Stimulated activated CD8-positive, alpha-beta memory T cell treated with anti-CD3 and anti-CD28 coated beads, Interleukin-4, amount 100 ng/mL, for 24 hours (primary cell): ENCODE measurements around the gene HK1.
A peak's percentile ranks its signal among the peaks of the same experiment; 100 is the strongest.
"Not testable (repeated sequence)": the region's sequence is repeated elsewhere in the genome, so short reads cannot be mapped to it uniquely, and the experiment has no call there.

Experiments used
- DNase-seq: peaks from one replicate; pipeline ENCODE4 v3.0.0-alpha.2; 2020; ENCODE audit warnings: low read depth

Gene HK1

DNA sequence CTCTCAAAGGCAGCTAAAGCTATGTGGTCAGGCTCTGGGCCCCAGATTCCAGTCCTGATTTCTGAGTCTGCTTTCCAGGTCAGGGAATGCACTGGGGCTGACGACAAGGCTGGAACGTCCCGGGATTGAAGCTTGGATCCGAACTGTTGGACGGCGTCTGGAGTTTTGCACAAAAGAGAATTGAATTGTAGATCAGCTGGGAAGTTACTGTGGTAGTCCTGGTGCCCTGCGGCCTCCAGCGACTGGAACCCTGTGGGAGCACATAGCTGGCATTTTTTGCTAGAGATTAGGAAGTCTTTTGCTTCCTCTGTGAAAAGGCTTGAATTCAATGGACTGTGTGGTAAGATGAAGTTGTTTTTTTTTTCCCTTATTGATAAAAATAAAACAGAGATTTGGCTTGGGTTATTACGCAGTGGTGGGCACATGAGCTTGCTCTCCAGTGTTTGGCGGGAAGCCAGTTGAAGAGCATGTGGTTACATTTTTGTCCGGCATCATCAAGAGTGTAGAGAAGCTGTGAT lies at the start of gene HK1:
Gene HK1, plus strand, starts transcription at position 51 of the 518 bp plus-strand sequence.
- no peak for DNase-seq

DNA sequence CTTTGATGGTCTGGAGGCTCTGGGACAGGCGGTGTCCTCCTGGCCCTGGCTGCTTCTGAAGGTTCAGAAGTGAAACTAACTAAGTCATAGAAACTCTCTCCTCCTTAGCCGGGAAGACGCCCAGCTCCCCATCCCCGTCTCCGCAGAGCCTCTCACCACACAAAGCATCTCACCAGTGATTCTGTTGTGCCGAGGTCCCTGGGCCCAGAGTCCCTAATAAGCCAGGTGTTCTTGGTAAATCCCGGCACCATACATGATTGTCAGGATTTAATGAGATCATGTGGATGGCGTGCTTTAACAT lies 48.7 kb upstream of the HK1 start:
- no peak for DNase-seq

DNA sequence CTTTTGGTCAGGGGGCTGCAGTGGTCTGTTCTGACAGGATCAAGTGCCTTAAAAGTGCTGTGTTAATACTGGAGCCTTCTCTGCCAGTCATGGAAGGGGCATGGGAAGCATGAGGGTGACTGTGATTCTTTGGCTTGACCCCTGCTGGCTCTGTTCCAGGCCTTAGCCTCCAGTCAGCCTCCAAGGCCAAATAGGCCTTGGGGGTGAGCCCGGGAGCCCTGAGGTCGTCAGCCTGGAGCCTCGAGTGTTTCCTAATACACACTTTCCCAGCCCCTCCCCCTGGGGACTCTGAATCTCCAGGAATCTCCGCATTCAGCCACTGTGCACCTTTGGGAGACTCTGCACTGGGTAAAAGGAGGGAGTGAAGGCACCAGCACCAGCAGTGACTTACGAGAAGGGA lies 48.2 kb upstream of the HK1 start:
- DNase-seq, result no peak

DNA sequence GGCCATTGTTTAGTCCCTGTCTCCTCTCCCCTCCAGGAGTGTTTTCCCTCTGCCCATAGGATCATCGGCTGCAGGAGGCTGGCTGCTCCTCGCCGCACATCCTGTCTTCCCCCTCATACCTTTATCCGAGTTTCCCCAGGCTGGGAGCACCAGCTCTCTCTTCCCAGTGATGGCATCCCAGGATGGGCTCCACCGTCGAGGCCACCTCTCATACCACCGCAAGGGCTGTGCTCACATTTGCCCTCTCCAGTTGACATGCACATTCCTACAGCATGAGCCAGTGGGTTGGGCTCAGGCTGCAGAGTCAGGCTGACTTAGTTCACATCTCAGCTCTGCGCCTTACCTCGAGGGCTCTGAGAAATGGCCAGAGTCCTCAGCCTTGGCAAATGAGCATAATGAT lies 46.0 kb upstream of the HK1 start:
- DNase-seq, result no peak

DNA sequence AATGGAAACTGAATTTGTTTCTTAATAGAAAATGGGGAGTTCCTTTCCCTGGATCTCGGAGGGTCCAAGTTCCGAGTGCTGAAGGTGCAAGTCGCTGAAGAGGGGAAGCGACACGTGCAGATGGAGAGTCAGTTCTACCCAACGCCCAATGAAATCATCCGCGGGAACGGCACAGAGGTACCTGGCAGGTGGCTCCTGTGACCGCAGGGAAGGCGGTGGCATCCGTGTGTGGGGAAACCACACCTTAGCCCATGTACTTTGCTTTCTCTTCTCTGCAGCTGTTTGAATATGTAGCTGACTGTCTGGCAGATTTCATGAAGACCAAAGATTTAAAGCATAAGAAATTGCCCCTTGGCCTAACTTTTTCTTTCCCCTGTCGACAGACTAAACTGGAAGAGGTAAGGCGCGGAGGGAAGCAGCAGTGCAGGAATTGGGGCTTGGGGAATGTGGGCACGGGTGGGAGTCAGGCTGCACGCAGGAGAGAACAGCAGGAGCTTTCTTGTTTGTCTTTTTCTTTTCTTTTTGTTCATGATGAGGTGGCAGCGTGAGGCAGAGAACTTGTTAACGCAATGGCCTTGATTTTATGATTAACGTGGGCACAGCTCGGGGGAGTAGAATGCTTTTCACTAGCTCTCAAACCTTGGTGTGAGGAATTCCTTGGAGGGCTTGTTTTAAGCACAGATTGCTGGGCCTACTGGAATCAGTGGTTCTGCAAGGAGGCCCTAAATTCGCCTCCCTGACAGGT lies 45.4 kb upstream of the HK1 start:
- DNase-seq, result no peak

DNA sequence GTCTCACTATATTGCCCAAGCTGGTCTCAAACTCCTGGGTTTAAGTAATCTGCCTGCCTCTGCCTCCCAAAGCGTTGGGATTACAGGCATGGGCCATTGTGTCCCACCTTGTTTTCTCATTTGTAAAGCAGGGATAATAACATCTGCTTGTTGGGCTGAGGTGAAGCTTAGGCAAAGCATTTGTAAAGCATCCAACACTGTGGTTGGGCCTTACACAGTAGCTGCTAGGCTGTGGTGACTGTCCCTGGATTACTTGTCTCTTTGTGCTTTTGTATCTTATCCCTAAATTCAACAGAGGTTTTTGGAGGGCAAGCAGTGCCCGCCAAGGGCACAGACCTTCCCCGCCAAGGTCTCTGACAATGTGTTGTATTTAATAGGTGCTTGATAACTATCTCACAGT lies 43.8 kb upstream of the HK1 start:
- no peak for DNase-seq

DNA sequence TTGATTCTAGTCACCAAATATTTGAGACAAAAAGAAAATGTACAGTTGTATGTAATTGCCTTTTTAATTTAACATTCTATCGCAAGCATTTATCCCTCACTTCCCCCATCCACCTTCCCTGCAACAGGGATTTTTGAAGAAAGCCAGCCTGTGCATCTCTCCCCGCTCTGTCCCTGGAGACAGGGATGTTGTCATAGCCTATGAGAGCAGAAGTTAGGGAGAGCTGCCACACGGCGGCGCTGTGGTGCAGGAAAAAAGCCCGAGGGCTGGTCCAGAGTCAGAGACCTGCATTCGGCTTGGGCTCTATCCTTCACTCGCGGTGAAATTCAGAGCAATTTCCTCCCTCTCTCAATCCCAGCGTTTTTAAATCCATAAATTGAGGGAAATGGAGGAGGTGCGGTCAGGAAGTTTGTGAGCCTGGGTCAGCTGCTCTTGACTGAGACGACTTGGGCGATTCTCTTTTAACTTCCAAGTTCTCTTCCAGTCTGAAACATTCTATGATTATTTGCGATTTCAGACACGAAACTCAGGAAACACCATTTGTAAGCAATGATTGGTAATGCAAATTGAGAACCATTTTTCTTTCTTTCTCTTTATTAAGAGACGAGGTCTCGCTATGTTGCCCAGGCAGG lies 40.7 kb upstream of the HK1 start:
- peak; percentile 80 for DNase-seq

DNA sequence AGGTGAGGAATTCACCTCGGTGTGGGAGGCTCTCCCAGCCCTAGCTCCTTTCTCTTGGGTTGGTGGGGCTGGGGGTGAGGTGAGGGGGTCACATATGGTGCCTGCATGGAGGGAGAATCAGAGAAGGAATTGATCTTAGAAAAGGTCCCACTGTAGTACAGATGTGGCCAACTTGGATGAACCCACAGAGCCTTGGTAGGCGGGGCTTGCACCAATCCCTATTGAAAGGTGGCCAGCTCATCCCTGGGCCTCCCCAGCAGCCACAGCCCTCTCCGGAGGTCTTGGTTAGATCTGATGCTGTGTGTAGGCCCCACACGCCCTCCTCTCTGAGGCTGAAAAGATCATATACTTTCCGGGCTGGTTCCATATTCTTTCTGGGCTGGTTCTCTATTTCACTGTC lies 39.2 kb upstream of the HK1 start:
- DNase-seq, result no peak

DNA sequence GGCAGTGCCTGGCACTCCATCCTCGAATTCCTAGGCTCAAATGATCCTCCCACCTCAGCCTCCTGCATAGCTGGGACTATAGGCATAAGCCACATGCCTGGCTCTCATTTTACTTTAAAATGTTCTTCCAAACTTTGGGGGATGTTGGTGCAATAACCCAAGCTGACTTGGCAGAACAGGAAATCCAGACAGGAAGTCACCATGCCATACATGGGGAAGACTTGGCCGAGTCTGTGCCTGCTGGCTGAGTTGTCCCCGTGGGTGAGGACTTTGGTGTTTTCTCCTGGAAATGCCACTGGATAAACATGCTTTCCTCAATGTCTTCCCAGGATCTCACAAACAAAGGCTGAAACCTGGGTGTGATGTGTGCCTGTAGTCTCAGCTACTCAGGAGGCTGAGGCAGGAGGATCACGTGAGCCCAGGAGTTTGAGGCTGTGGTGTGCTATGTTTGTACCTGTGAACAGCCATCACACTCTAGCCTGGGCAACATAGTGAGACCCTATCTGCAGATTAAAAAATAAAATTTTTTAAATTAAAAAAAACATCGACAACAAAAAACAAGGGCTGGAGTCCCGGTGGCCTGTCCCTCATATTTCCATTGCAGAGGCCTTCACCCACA lies 38.4 kb upstream of the HK1 start:
- DNase-seq, result no peak

DNA sequence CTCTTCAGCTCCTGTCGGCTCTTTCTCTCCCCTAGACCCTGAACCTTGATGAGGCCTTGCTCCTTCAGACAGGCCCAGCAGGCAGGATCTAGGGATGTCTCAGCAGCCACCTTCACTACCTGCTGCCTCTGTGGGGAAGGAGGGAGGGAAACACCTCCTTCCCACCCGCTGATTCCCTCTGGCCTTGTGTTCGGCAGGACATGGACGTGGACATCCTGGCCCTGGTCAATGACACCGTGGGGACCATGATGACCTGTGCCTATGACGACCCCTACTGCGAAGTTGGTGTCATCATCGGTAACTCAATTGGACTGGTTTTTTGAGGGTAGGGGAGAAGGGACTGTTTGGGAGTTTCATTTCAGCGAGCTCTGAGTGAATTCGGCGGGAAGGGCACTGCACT lies 37.8 kb upstream of the HK1 start:
- DNase-seq, result no peak

DNA sequence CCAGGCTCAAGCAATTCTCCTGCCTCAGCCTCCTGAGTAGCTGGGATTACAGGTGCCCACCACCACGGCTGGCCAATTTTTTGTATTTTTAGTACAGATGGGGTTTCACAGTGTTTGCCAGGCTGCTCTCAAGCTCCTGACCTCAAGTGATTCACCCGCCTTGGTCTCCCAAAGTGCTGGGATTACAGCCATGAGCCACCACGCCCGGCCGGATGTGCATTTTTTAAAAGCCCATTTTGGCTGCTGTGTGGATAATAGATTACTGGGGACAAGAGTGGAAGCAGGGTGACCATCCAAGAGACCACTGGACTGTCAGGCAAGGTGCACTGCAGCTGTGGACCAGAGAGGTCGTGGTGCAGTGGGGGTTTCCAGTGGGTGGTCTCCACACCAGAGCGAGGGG lies 36.7 kb upstream of the HK1 start:
- no peak for DNase-seq

DNA sequence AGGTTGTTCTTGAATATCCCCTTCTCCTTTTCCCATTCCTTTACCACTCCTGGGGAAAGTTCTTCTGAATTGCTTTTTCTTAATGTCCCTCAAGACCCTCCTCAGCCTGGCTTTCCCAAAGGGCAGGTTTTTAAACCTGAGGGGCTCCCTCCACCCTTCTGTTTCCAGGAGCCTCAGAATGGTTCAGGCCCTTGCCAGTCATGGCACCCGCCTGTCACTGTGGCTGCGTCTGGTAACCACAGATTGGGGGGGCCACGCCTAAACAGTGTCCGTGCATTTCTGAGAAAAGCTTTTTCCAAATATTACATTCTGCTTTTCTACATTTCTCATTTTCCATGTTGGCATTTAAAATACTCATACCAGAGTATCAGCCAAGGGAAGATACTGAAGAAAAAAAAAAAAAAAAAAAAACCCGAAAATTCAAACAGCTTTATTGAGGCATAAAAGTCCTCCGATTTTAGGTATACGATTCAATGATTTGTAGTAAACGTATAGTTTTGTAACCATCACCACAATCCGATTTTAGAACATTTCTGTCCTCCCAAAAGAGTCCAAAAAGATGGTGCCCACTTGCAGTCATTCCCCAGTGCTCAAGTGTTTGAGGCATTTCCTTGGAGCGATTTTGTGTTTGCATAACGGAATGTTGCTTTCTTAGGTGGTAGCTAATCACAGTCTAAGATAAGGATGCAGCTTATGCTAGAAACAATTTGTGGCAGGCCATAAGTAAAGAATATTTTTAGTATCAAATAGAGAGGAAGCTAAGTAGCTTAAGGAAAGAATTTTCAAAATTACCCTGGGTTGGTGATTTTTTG lies 36.0 kb upstream of the HK1 start:
- no peak for DNase-seq

DNA sequence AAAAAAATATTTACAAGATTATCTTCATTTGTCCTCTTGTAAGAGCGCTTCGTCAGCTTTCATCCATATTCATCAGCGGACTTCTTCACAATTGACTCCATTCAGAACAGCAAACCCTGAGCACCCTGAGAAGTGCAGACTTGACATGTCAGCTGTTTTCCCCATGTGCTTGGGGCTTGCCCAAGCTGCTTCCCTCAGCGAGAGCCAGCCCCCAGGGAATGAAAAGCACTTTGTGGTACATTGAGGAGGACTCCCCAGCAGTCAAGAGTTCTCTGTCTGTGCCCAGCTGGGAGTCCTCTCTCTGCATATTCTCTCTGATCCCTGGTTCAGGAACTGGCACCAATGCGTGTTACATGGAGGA lies 35.5 kb upstream of the HK1 start:
- DNase-seq, result no peak

DNA sequence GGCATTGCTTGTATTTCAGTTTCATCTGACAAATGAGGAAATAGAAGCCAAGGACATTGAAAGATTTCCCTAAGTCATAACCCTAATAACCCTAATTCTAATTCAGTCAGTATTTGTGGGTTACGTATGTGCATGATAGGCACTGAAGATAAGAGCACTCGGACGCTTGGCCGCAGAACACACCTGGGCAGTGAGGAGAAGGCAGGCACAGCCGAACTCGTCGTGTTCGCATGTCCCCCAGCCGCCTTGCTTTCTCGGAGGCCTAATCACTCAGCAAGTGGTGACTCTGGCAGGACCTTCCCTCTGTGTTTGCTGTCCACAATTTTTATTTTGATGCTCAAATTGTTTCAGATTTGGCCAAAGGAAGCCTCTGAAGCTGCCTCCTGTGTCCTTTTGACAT lies 34.5 kb upstream of the HK1 start:
- DNase-seq, result no peak

DNA sequence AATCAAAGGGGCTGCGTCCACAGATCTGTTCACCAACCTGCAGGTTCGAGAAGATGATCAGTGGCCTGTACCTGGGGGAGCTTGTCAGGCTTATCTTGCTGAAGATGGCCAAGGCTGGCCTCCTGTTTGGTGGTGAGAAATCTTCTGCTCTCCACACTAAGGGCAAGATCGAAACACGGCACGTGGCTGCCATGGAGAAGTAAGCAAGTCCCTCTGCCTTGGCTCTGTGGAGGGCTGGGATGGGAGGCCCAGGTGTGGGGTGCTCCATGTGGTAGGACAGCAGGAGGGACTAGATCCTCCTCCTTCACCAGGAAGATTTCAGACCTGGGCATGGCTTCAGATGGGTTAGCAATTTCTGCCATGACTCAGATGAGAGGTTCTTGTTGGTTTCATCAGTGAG lies 32.3 kb upstream of the HK1 start:
- no peak for DNase-seq

DNA sequence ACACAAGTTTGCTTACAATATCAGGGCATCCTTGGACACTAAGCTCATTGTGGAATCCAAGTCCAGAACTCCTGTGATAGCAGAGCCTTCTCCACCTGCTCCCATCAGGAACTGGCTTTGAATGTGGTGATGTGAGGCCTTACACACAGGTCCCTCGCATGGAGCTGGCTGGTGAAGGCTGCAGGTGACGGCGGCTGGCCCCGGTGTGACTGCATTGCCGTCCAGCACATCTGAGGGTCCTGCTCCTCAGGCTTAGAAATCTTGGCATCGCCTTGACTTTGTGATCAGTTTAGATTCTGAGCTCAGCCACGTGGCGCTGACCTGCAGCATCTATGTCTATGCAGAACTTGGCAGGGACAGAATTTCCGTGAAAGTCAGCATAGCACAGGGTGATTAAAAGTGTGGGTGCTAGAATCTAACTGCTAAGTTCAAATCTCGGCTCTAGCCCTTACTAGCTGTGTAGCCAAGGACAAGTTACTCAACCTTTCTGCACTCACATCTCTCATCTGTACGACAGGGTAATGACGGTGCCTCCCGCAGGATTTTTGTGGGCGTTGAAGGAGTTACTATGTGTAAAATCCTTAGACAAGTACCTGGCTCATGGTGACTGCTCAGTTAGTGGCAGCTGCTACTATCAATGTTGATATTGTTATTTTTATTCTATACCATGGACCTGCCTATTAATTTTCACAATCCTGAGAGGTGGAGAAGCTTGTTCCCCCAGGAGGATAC lies 31.5 kb upstream of the HK1 start:
- no peak for DNase-seq

DNA sequence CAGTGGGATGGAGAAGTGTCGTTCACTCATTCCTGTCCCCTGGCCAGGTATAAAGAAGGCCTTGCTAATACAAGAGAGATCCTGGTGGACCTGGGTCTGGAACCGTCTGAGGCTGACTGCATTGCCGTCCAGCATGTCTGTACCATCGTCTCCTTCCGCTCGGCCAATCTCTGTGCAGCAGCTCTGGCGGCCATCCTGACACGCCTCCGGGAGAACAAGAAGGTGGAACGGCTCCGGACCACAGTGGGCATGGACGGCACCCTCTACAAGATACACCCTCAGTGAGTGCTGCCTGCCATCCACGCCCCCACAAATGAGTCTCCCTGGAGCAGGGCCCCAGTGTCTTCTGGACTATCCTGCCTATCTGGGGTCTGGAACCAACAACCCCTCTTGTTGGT lies 31.0 kb upstream of the HK1 start:
- no peak for DNase-seq

DNA sequence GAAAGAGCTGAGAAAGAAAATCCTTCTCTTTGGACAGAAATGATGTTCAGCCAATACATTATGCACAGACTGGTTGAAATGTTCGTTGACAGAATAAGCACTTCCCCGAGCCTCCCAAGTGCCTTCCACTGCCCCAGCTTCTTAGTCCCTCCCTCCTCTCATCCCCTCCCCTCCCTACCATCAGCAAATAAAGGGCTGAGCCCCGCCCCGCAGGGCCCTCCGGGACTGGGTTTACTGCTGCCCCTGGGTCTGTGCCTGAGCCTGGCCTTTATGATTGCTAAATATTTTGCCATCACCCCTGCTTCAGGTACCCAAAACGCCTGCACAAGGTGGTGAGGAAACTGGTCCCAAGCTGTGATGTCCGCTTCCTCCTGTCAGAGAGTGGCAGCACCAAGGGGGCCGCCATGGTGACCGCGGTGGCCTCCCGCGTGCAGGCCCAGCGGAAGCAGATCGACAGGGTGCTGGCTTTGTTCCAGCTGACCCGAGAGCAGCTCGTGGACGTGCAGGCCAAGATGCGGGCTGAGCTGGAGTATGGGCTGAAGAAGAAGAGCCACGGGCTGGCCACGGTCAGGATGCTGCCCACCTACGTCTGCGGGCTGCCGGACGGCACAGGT lies 30.1 kb upstream of the HK1 start:
- DNase-seq, result no peak

DNA sequence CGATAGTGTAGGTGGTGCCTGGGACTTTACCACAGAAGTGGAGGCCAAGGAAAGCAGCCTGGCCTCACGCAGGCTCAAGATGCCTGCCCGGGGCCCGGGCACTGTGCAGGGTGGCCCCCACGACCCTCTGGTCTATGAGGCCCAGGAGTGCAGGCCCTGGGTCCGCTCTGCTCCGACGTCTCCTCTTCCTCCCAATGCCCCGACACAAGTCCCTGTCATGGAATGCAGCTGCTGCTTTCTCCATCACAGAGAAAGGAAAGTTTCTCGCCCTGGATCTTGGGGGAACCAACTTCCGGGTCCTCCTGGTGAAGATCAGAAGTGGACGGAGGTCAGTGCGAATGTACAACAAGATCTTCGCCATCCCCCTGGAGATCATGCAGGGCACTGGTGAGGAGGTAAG lies 28.3 kb upstream of the HK1 start:
- DNase-seq, result no peak

DNA sequence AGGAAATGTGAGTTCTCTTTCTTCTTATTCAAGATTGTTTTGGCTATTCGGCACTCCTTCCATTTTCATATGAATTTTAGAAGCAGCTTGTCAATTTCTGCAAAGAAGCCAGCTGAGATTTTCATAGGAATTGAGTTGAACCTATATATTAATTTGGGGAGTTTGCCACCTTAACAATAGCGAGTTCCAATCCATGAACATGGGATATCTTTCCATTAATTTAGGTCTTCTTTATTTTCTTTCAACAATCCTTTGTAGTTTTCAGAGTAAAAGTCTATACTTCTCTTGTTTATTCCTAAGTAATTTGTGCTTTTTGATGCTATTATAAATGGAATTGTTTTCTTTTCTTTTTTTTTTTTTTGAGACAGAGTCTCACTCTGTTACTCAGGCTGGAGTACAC lies 26.9 kb upstream of the HK1 start:
- not testable (repeated sequence) for DNase-seq

DNA sequence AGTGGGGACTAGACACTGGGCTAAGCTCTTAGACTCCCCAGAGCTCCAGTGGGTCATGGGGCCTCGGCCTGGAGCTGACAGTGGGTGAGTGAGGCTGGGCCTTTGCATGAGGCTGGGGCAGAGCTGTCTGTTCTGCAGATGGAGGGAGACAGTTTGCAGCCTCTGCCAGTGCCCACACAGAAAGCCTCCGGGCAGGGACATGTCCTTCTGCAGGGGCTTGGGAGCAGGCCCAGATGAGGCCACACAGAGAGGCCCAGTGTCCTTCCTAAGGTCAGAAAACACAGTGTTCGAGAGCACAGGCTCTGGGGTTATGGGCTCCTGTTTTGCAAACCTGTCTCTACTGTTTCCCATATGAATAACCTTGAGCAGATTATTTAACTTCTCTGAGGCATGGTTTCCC lies 25.1 kb upstream of the HK1 start:
- DNase-seq, result no peak

DNA sequence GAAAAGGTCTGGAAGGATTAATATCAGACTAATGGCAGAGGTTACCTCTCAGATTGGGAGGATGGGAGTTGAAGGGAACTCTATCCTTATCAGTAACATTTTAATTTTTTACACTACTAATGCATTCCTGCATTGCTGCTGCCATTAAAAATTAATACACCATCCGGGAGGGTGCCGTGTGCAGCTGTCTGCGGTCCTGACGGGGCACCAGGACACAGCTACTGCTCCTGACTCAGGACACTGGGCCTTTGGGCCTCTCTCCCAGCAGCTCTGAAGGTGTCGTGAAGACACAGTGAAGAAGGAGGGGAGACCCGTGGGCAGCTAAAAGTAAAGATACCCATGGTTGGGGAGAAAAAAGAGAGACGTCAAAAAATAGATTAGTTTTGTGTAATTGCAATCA lies 23.4 kb upstream of the HK1 start:
- DNase-seq, result no peak
